HL-60 (cell line): ENCODE measurements around the gene MAPK11.
A peak's percentile ranks its signal among the peaks of the same experiment; 100 is the strongest.

Experiments used
- CTCF ChIP-seq: IDR thresholded peaks from one replicate; pipeline ENCODE4 v1.5.1; 2011; ENCODE audit warnings: low read length, control low read depth, inconsistent platforms; ENCODE audit not compliant: insufficient read depth
- POLR2AphosphoS5 ChIP-seq: IDR thresholded peaks from 2 replicates; pipeline ENCODE4 v1.6.1; 2012; ENCODE audit warnings: low read depth
- REST ChIP-seq: IDR thresholded peaks from 2 replicates; pipeline ENCODE4 v1.6.1; 2012; ENCODE audit warnings: low read depth; ENCODE audit not compliant: insufficient replicate concordance

GRCh38 chr22:50276143-50276542 is 6.0 kb upstream of the MAPK11 start:
- peak; percentile 88 for TF ChIP-seq CTCF
- TF ChIP-seq POLR2AphosphoS5, result peak; percentile 96
- TF ChIP-seq REST, result no peak
